ENCODE results near the gene CNTN5.

CNTN5 gene

DNA sequence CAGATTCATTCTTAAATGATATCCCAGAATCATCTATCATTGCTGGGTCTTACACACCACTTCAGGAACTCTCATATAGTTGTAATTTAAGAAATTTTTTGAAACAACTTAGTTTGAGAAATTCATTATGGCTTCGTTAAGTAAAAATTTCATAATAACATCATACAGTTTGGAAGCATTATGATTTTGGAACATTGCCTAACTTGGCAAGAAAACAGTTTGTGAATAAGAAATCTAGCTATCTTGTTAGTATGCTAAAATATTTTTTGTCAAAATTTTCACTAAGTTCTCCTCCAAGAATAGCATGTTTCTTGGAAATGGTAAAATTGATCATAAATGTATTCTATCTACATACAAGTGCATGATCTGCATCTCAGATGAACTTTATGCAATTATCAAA is 217.7 kb downstream of the CNTN5 start:
- Histone ChIP-seq H3K27me3 (no peaks in the 10 kb centered on the region), H3K4me3 (ENCODE audit: low read depth, low read length) (no peak overlapping the region), H3K9me3 (no peaks in the 10 kb centered on the region), H3K4me1 (peaks cover 2% of the 10 kb centered on the region; the same call in 1 of the 2 replicates), H3K36me3 (no peaks in the 10 kb centered on the region)
- DNase-seq, result no peak
- TF ChIP-seq, protein P1, sequence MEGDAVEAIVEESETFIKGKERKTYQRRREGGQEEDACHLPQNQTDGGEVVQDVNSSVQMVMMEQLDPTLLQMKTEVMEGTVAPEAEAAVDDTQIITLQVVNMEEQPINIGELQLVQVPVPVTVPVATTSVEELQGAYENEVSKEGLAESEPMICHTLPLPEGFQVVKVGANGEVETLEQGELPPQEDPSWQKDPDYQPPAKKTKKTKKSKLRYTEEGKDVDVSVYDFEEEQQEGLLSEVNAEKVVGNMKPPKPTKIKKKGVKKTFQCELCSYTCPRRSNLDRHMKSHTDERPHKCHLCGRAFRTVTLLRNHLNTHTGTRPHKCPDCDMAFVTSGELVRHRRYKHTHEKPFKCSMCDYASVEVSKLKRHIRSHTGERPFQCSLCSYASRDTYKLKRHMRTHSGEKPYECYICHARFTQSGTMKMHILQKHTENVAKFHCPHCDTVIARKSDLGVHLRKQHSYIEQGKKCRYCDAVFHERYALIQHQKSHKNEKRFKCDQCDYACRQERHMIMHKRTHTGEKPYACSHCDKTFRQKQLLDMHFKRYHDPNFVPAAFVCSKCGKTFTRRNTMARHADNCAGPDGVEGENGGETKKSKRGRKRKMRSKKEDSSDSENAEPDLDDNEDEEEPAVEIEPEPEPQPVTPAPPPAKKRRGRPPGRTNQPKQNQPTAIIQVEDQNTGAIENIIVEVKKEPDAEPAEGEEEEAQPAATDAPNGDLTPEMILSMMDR (IDR thresholded peaks at IDR 0.05; ENCODE audit: low read depth, low read length), result no peak

DNA sequence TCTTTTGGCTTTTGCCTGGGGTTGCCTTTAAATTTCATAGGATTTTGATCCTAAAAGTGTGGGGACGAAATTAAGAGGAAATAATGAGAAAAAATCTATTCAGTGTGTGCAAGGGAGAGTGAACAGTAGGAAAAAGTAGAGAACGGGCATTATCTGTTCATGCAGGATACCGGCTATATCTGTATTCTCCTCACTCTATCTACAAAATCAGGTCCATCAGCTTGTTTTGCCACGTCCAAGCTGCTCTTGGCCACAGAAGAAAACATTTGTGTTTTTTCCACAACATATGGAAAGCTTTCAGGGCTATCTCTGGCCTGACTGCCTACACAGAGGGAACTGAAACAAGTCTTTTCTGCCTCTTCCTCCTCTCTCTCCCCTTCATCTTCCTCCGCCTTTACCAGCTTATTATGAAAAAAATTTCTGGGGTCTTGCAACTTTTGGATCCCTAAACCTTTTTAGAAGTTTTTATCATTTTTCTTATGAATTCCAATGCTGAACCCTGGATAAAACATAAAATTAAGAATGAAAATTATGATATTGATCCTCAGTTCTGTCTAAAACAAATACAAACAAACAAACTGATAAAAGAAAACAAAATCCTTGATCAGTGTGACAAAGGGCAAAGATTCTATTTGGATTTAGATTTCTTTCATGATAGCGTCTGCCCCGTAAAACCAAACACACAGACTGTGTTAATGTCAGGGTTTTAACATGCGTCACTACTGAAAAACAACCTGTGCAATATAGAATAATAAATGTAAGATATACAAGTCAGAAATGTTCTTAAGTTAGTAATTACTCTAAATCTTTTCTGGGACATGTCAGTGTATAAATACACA is 219.7 kb downstream of the CNTN5 start:
- TF ChIP-seq, protein P1 (IDR thresholded peaks at IDR 0.05; ENCODE audit: low read depth, low read length), result no peak
- Histone ChIP-seq H3K4me3 (ENCODE audit: low read depth, low read length) (no peak overlapping the region), H3K9me3 (no peaks in the 10 kb centered on the region), H3K4me1 (peaks cover 2% of the 10 kb centered on the region; the same call in 1 of the 2 replicates), H3K27me3 (no peaks in the 10 kb centered on the region), H3K36me3 (no peaks in the 10 kb centered on the region)
- DNase-seq, result no peak

DNA sequence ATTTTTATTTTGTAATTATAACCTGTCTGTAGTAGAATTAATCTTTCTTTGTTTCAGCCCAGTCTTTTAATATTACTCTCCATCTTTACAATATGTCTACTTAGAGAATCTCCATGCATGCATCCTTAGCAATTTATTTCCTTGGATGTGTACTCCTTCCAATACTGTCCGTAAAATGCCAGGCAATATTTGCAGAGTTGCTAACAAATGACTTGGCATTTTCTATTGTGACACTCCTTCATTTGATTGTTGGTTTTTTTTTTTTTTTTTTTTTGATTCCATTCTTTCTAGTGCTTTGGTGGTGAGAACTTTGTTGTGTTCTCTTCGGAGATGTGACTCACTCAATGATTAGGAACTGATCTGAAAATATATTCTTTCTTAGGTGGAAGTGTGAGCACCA is 220.3 kb downstream of the CNTN5 start:
- Histone ChIP-seq H3K27me3 (no peaks in the 10 kb centered on the region), H3K9me3 (no peaks in the 10 kb centered on the region), H3K4me1 (peaks cover 2% of the 10 kb centered on the region; the same call in 1 of the 2 replicates), H3K36me3 (no peaks in the 10 kb centered on the region), H3K4me3 (ENCODE audit: low read depth, low read length) (no peak overlapping the region)
- TF ChIP-seq, protein P1 (IDR thresholded peaks at IDR 0.05; ENCODE audit: low read depth, low read length), result no peak
- DNase-seq, result no peak

DNA sequence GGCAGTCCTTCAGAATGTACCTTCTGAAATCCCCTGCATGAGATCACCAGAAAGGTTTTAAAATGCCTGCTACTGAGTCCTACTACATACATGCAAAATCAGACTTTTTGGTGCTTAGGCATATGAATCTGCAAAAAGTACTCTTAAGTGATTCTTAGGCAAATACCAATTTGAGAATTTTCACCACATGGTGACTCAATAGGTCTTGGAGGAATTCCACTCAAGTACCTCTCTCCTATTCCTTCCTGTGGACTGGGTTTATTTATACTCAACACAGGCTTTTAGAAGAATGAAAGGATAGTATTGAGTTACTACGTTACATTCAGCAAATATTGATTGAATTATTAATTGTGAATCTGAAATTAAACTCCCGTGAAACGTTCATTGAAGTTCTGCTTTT is 223.9 kb downstream of the CNTN5 start:
- Histone ChIP-seq H3K27me3 (no peaks in the 10 kb centered on the region), H3K4me1 (peaks cover 2% of the 10 kb centered on the region; the same call in 1 of the 2 replicates), H3K36me3 (no peaks in the 10 kb centered on the region), H3K9me3 (no peaks in the 10 kb centered on the region), H3K4me3 (ENCODE audit: low read depth, low read length) (no peak overlapping the region)
- TF ChIP-seq, protein P1 (IDR thresholded peaks at IDR 0.05; ENCODE audit: low read depth, low read length), result no peak
- no peak for DNase-seq

DNA sequence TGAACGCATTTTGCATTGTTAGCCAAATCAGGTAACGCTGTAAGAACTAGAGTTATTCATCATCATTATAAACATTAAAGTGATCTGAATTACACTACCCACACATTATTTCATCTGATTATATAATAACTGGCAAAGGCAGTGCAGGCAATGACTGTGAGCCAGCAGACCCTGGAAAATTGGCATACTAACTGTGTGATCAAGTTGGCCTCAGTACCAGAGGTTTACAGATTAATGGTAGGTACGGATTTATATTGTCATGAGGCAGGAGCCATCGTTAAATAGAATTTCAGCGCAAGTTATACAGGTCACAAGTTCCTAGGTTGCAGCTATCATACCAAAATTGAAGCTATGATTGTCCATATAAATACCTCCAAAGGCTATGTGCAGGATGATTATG is 225.4 kb downstream of the CNTN5 start:
- Histone ChIP-seq H3K4me1 (no peaks in the 10 kb centered on the region), H3K9me3 (no peaks in the 10 kb centered on the region), H3K27me3 (no peaks in the 10 kb centered on the region), H3K36me3 (no peaks in the 10 kb centered on the region), H3K4me3 (ENCODE audit: low read depth, low read length) (no peak overlapping the region)
- TF ChIP-seq, protein P1 (IDR thresholded peaks at IDR 0.05; ENCODE audit: low read depth, low read length), result no peak
- no peak for DNase-seq

DNA sequence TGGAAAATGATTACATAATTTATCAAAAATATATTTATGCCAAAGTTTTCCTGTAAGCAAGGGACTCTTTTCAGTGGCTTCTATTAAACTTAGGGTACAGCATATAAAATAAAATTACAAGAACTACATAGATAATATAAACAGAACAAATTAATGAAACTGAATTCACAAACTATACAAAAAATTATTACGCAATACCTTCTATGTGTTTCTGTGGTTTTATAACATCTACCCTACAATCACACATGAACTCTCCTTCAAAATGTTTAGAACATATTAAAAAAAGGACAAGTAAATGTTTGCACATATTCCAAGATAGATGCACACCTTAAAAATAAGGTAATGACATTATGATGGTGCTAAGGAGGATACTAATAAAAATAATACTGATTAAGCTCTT is 235.9 kb downstream of the CNTN5 start:
- H3K36me3 ChIP-seq, result no peaks in the 10 kb centered on the region
- H3K9me3 ChIP-seq, result no peaks in the 10 kb centered on the region
- TF ChIP-seq, protein P1 (IDR thresholded peaks at IDR 0.05; ENCODE audit: low read depth, low read length), result no peak
- H3K4me1 ChIP-seq, result no peaks in the 10 kb centered on the region
- no peak overlapping the region for H3K4me3 ChIP-seq (ENCODE audit: low read depth, low read length)
- DNase-seq, result no peak
- no peaks in the 10 kb centered on the region for H3K27me3 ChIP-seq

Measured in BE2C (cell line).